Neural progenitor cell (in vitro differentiated cells): ENCODE measurements around the gene NME1. TPM values are rescaled to one million over a fixed set of nuclear protein-coding genes. Genes with fewer than 3 reads are reported as not detected.

Experiments
- DNase-seq: peaks from one replicate; pipeline ENCODE4 v3.0.0-alpha.2; 2016; ENCODE audit warnings: low spot score
- H2AFZ ChIP-seq: fragments of 200-600 bp; sonication (generic); replicated peaks from 2 replicates; pipeline ENCODE4 v1.6.1; 2016; ENCODE audit warnings: antibody characterized with exemption
- H3F3A ChIP-seq: fragments of 200-600 bp; sonication (generic); 2 replicates; pipeline ENCODE4 v1.6.1; 2016; ENCODE audit warnings: antibody characterized with exemption, low read depth
- H3K27ac ChIP-seq: fragments of 200-600 bp; sonication (generic); 2 replicates; pipeline ENCODE4 v1.5.1; 2016; ENCODE audit warnings: mild to moderate bottlenecking
- H3K27me3 ChIP-seq: fragments of 200-600 bp; sonication (generic); 2 replicates; pipeline ENCODE4 v1.6.1; 2016; ENCODE audit warnings: mild to moderate bottlenecking, moderate library complexity
- H3K36me3 ChIP-seq: fragments of 200-600 bp; sonication (generic); 2 replicates; pipeline ENCODE4 v1.5.1; 2016
- H3K4me1 ChIP-seq: fragments of 200-600 bp; sonication (generic); 2 replicates; pipeline ENCODE4 v1.6.1; 2016; ENCODE audit warnings: mixed run types
- H3K4me2 ChIP-seq: fragments of 200-600 bp; sonication (generic); 2 replicates; pipeline ENCODE4 v1.6.1; 2016
- H3K4me3 ChIP-seq: fragments of 200-600 bp; sonication (generic); 2 replicates; pipeline ENCODE4 v1.5.1; 2016
- H3K79me2 ChIP-seq: fragments of 200-600 bp; sonication (generic); 2 replicates; pipeline ENCODE4 v1.6.1; 2016; ENCODE audit warnings: low read depth
- H3K9ac ChIP-seq: fragments of 200-600 bp; sonication (generic); 2 replicates; pipeline ENCODE4 v1.6.1; 2016
- H3K9me3 ChIP-seq: fragments of 200-600 bp; sonication (generic); 2 replicates; pipeline ENCODE4 v1.5.1; 2016; ENCODE audit warnings: low read depth
- H4K20me1 ChIP-seq: fragments of 200-600 bp; sonication (generic); 2 replicates; pipeline ENCODE4 v1.6.1; 2016; ENCODE audit warnings: low read depth
- H3K27ac Mint-ChIP-seq: 3 replicates; pipeline ENCODE4 v1.8.0; 2021; ENCODE audit warnings: mixed read lengths
- H3K27me3 Mint-ChIP-seq: 2 replicates; pipeline ENCODE4 v1.8.0; 2022; ENCODE audit warnings: low read depth, mild to moderate bottlenecking, inconsistent platforms, moderate library complexity, mixed read lengths; ENCODE audit not compliant: insufficient read depth
- H3K36me3 Mint-ChIP-seq: 3 replicates; pipeline ENCODE4 v1.8.0; 2021; ENCODE audit warnings: mixed read lengths
- H3K4me1 Mint-ChIP-seq: 3 replicates; pipeline ENCODE4 v1.8.0; 2021; ENCODE audit warnings: mixed read lengths
- H3K4me3 Mint-ChIP-seq: 3 replicates; pipeline ENCODE4 v1.8.0; 2021; ENCODE audit warnings: mild to moderate bottlenecking, moderate library complexity, mixed read lengths
- H3K9me3 Mint-ChIP-seq: 3 replicates; pipeline ENCODE4 v1.8.0; 2020; ENCODE audit warnings: mixed read lengths
- EZH2 ChIP-seq: fragments of 200-600 bp; sonication (generic); IDR thresholded peaks from 2 replicates; pipeline ENCODE4 v1.6.1; 2017; ENCODE audit warnings: antibody characterized with exemption, mild to moderate bottlenecking, moderate library complexity
- EZH2phosphoT487 ChIP-seq: fragments of 200-600 bp; sonication (generic); IDR thresholded peaks from 2 replicates; pipeline ENCODE4 v1.6.1; 2017; ENCODE audit warnings: antibody characterized with exemption
- total RNA-seq: library from RNA; depleted of rRNA; stranded (reverse); fragments of >200 nt; gene quantifications from 2 replicates; pipeline ENCODE4 v1.2.3, GENCODE V29; 2015; ENCODE audit warnings: low replicate concordance
- TF ChIP-seq, protein P1 (sequence below): fragments of 200-600 bp; sonication (generic); IDR thresholded peaks from 2 replicates; pipeline ENCODE4 v1.5.1; 2017; ENCODE audit warnings: antibody characterized with exemption, mild to moderate bottlenecking

The NME1 gene
- total RNA-seq, 1 donor from 2014 or later = 89.5 TPM

DNA sequence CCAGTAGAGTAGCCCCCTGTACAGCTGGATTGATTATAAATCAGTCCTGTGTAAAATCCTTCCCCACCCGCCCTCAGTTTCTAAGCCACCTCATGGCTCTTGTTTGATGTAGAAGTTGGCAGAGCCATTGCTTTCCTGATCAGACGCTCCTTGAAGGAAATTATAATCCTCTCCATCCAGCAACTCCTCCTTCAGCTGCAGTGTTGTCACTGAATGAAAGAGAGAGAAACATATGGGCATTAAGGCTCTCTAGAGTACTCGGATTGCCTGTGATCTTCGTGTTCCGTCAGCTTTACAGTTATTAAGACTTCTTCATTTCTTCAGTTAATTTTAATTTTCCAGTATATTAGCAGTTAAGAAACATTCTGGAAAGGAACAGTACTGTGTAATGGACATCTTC, 27.1 kb downstream of the NME1 start:
- Histone ChIP-seq H3K9me3 (no peaks in the 10 kb centered on the region), H3K4me3 (no peak overlapping the region), H3K79me2 (no peaks in the 10 kb centered on the region), H3K36me3 (peaks cover 5% of the 10 kb centered on the region), H3K9ac (no peak overlapping the region), H3F3A (peaks cover 37% of the 10 kb centered on the region), H3K27ac (no peak overlapping the region), H3K27me3 (no peaks in the 10 kb centered on the region), H3K4me2 (no peak overlapping the region), H3K4me1 (no peaks in the 10 kb centered on the region), H4K20me1 (peaks cover 2% of the 10 kb centered on the region), H2AFZ (no peak overlapping the region)
- peak overlapping the region; percentile 77 for H3K27ac Mint-ChIP-seq
- no peak overlapping the region for H3K4me3 Mint-ChIP-seq
- no peak for DNase-seq
- H3K9me3 Mint-ChIP-seq = no peaks in the 10 kb centered on the region
- H3K27me3 Mint-ChIP-seq = no peaks in the 10 kb centered on the region
- peaks cover 12% of the 10 kb centered on the region for H3K36me3 Mint-ChIP-seq
- TF ChIP-seq EZH2 = no peak
- TF ChIP-seq EZH2phosphoT487 = no peak
- TF ChIP-seq, protein P1, sequence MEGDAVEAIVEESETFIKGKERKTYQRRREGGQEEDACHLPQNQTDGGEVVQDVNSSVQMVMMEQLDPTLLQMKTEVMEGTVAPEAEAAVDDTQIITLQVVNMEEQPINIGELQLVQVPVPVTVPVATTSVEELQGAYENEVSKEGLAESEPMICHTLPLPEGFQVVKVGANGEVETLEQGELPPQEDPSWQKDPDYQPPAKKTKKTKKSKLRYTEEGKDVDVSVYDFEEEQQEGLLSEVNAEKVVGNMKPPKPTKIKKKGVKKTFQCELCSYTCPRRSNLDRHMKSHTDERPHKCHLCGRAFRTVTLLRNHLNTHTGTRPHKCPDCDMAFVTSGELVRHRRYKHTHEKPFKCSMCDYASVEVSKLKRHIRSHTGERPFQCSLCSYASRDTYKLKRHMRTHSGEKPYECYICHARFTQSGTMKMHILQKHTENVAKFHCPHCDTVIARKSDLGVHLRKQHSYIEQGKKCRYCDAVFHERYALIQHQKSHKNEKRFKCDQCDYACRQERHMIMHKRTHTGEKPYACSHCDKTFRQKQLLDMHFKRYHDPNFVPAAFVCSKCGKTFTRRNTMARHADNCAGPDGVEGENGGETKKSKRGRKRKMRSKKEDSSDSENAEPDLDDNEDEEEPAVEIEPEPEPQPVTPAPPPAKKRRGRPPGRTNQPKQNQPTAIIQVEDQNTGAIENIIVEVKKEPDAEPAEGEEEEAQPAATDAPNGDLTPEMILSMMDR = no peak
- no peaks in the 10 kb centered on the region for H3K4me1 Mint-ChIP-seq

DNA sequence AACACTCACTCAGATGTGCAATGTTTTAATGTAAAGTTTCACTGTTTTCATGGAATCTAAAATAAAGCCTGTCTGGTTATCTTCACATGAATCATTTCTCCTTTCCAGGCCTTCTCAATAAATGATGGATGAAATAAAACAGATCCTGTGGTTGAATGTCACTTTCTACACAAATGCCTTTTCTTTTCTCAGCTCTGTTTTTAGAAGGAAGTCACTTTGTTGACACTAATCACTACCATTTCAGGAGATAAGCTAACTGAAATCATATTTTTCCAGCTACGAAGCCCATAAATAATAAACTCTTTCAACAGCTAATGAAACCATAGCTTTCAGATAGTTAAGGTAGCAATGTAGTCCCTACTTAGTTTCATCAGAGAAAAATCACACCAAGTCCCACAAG, 30.8 kb downstream of the NME1 start:
- Histone ChIP-seq H3K27ac (no peak overlapping the region), H2AFZ (no peak overlapping the region), H3F3A (peaks cover 22% of the 10 kb centered on the region), H3K4me1 (no peaks in the 10 kb centered on the region), H3K9ac (no peak overlapping the region), H3K4me2 (no peak overlapping the region), H3K4me3 (no peak overlapping the region), H3K79me2 (no peaks in the 10 kb centered on the region), H3K27me3 (no peaks in the 10 kb centered on the region), H4K20me1 (no peaks in the 10 kb centered on the region), H3K36me3 (peaks cover 7% of the 10 kb centered on the region), H3K9me3 (no peaks in the 10 kb centered on the region)
- TF ChIP-seq EZH2phosphoT487 (no peak), EZH2 (no peak)
- TF ChIP-seq, protein P1 = no peak
- DNase-seq = no peak
- no peak overlapping the region for H3K4me3 Mint-ChIP-seq
- no peak overlapping the region for H3K27ac Mint-ChIP-seq
- H3K27me3 Mint-ChIP-seq = no peaks in the 10 kb centered on the region
- no peaks in the 10 kb centered on the region for H3K4me1 Mint-ChIP-seq
- no peaks in the 10 kb centered on the region for H3K9me3 Mint-ChIP-seq
- H3K36me3 Mint-ChIP-seq = peaks cover 21% of the 10 kb centered on the region

DNA sequence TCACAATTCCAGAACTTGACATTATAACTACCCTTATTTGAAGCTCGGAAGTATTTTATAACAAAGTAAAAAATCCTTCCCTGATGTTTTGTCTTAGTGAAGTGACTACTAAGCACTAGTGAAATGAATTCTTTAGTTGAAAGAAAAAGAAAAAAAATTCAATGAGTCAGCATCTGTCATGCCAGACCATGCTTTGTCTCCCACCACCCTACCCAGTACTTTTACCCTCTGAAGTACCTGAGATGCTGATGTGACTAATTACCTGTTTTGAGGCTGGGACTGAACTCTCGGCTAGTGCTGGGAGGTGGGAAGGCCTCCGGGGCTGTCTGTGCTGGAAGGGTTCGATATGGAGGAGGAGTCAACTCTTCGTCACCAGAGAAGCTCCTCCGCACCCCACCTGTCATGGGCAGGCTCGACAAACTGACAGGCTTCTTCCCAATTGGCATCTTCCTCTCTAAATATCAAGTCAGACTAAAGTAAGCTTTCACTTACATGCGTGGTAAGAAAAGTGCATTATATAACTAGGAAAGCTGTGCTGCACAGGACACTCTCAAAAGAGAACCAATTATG, 32.5 kb downstream of the NME1 start:
- H3K9me3 ChIP-seq = no peaks in the 10 kb centered on the region

More for the DNA sequence above, 32.5 kb downstream of the NME1 start:
- H3F3A ChIP-seq = peaks cover 12% of the 10 kb centered on the region
- TF ChIP-seq EZH2 = no peak
- TF ChIP-seq EZH2phosphoT487 = no peak
- TF ChIP-seq, protein P1 = no peak
- Mint-ChIP-seq H3K27ac (no peak overlapping the region), H3K36me3 (peaks cover 24% of the 10 kb centered on the region), H3K27me3 (no peaks in the 10 kb centered on the region), H3K4me3 (no peak overlapping the region), H3K4me1 (no peaks in the 10 kb centered on the region), H3K9me3 (no peaks in the 10 kb centered on the region)
- no peak overlapping the region for H3K4me3 ChIP-seq
- H4K20me1 ChIP-seq = no peaks in the 10 kb centered on the region
- peaks cover 7% of the 10 kb centered on the region for H3K36me3 ChIP-seq
- H3K27ac ChIP-seq = no peak overlapping the region
- no peaks in the 10 kb centered on the region for H3K79me2 ChIP-seq
- H3K4me2 ChIP-seq = no peak overlapping the region
- DNase-seq = no peak
- no peak overlapping the region for H3K9ac ChIP-seq
- H2AFZ ChIP-seq = no peak overlapping the region
- no peaks in the 10 kb centered on the region for H3K27me3 ChIP-seq
- no peaks in the 10 kb centered on the region for H3K4me1 ChIP-seq
